Spleen (tissue), 7 donors: ENCODE data around the gene C11orf86.

Experiments used
- CTCF ChIP-seq, 11 experiments: fragments of 200-600 bp in 7 of 11; fragments of 450-650 bp in 4 of 11; sonication (generic) in 4 of 11; IDR thresholded peaks in 8 of 11; conservative IDR thresholded peaks in 3 of 11; 1 replicate in 7 of 11; 2 replicates in 4 of 11; pipeline versions ENCODE4 v1.4.0 to v1.8.0; 2016 to 2021; ENCODE audit warnings: antibody characterized with exemption in 11 of 11, inconsistent platforms in 4 of 11, mild to moderate bottlenecking in 1 of 11
- POLR2A ChIP-seq, 3 donors: fragments of 450-650 bp; IDR thresholded peaks; one replicate each; pipeline ENCODE4 v1.5.1; 2017; ENCODE audit warnings: antibody characterized with exemption in 3 of 3, mild to moderate bottlenecking in 1 of 3
- POLR2AphosphoS5 ChIP-seq, 3 donors: sonication (generic); formaldehyde crosslinking; IDR thresholded peaks; one replicate each; pipeline ENCODE4 v1.5.1; 2017; ENCODE audit warnings: antibody characterized with exemption in 3 of 3
- donor health status: DM: no; HTN: no; CAD: no; lungs with moderate emphysema.
- donor health status: DM: no; HTN: no; CAD: no.
- donor health status: DM: no; HTN: no; CAD: no.

DNA sequence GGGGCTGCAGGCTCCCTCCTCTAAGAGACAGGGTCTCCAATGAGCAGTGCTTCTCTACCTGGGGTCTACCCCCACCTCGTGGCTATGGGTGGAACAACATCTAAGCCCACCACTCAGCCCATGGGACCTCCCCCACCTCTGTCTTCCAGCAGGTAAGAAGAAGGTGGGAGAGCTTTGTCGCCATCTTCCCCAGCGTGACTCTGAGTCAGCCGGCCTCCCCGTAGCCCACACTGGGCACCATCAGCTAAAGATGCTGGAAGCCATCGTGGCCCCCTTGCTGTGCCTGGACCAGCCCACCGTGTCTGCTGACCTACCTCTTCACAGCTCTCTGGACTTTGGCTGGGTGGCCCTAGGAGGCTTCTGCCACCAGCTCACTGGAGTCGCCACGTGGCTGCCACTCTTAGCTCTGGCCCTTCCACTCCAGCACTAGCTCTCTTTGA, 944 bp downstream of the C11orf86 start:
- peak in 8 of 11 experiments; percentile 7 to 52 (median 34) for TF ChIP-seq CTCF (IDR thresholded peaks at IDR 0.05 in 8 of 11, conservative IDR thresholded peaks at IDR 0.05 in 3 of 11)
- no peak for TF ChIP-seq POLR2AphosphoS5 (IDR thresholded peaks at IDR 0.05)
- no peak for TF ChIP-seq POLR2A (IDR thresholded peaks at IDR 0.05)
